ENCODE data around the gene PHEX.

Gene PHEX

GRCh38 chrX:22105231-22105630 lies 73.1 kb downstream of the PHEX start:
- peak; percentile 63 for DNase-seq (ENCODE audit: low read depth, low spot score)

- no peak for DNase-seq (ENCODE audit: low read depth, low spot score)
These were observed 73.8 kb downstream of the PHEX start for GRCh38 chrX:22105971-22106370.

GRCh38 chrX:22109442-22109841 lies 77.3 kb downstream of the PHEX start:
- no peak for DNase-seq (ENCODE audit: low read depth, low spot score)

- DNase-seq (ENCODE audit: low read depth, low spot score) = no peak
These were observed 78.8 kb downstream of the PHEX start for GRCh38 chrX:22110729-22111494.

GRCh38 chrX:22116605-22117546 lies 84.8 kb downstream of the PHEX start:
- no peak for DNase-seq (ENCODE audit: low read depth, low spot score)

- no peak for DNase-seq (ENCODE audit: low read depth, low spot score)
These were observed 85.5 kb downstream of the PHEX start for GRCh38 chrX:22117633-22118032.

GRCh38 chrX:22118161-22118830 lies 86.2 kb downstream of the PHEX start:
- DNase-seq (ENCODE audit: low read depth, low spot score) = peak; percentile 58

GRCh38 chrX:22121161-22121560 lies 89.0 kb downstream of the PHEX start:
- DNase-seq (ENCODE audit: low read depth, low spot score) = peak; percentile 47

GRCh38 chrX:22122510-22122909 lies 90.4 kb downstream of the PHEX start:
- peak; percentile 32 for DNase-seq (ENCODE audit: low read depth, low spot score)

- DNase-seq (ENCODE audit: low read depth, low spot score) = no peak
These were observed 92.0 kb downstream of the PHEX start for GRCh38 chrX:22124098-22124497.

GRCh38 chrX:22125481-22125880 lies 93.4 kb downstream of the PHEX start:
- DNase-seq (ENCODE audit: low read depth, low spot score) = no peak

GRCh38 chrX:22126327-22126726 lies 94.2 kb downstream of the PHEX start:
- DNase-seq (ENCODE audit: low read depth, low spot score) = no peak

GRCh38 chrX:22128961-22129360 lies 96.8 kb downstream of the PHEX start:
- DNase-seq (ENCODE audit: low read depth, low spot score) = no peak

- DNase-seq (ENCODE audit: low read depth, low spot score) = peak; percentile 80
These were observed 102.6 kb downstream of the PHEX start for GRCh38 chrX:22134681-22135080.

- DNase-seq (ENCODE audit: low read depth, low spot score) = peak; percentile 67
These were observed 103.1 kb downstream of the PHEX start for GRCh38 chrX:22135171-22135711.

- peak; percentile 81 for DNase-seq (ENCODE audit: low read depth, low spot score)
These were observed 104.0 kb downstream of the PHEX start for GRCh38 chrX:22135994-22136684.

GRCh38 chrX:22136711-22137110 lies 104.6 kb downstream of the PHEX start:
- DNase-seq (ENCODE audit: low read depth, low spot score) = no peak

- DNase-seq (ENCODE audit: low read depth, low spot score) = no peak
These were observed 107.7 kb downstream of the PHEX start for GRCh38 chrX:22139822-22140221.

- no peak for DNase-seq (ENCODE audit: low read depth, low spot score)
These were observed 109.1 kb downstream of the PHEX start for GRCh38 chrX:22141047-22141730.

- no peak for DNase-seq (ENCODE audit: low read depth, low spot score)
These were observed 115.1 kb downstream of the PHEX start for GRCh38 chrX:22147214-22147613.

GRCh38 chrX:22147942-22148341 lies 115.8 kb downstream of the PHEX start:
- no peak for DNase-seq (ENCODE audit: low read depth, low spot score)
